HL-60 (cell line): Measurements from ENCODE around the gene TSGA10.
"Not testable (repeated sequence)": the region's sequence is repeated elsewhere in the genome, so short reads cannot be mapped to it uniquely, and the experiment has no call there.

ENCODE experiments used
- DNase-seq, 2 experiments: peaks; one replicate each; pipeline ENCODE4 v3.0.0-alpha.2; 2010 to 2020; ENCODE audit warnings: low read depth in 1 of 2, low spot score in 1 of 2
- H3K27ac ChIP-seq: fragments of 250-450 bp; sonication (Bioruptor Pico); replicated peaks from 2 replicates; pipeline ENCODE4 v1.5.1; 2020; ENCODE audit warnings: mild to moderate bottlenecking, moderate library complexity
- H3K27me3 ChIP-seq: fragments of 250-450 bp; sonication (Bioruptor Pico); 2 replicates; pipeline ENCODE4 v1.5.1; 2021; ENCODE audit warnings: mild to moderate bottlenecking, moderate library complexity; ENCODE audit not compliant: insufficient read depth, poor library complexity, severe bottlenecking
- H3K4me3 ChIP-seq: replicated peaks from 2 replicates; pipeline ENCODE4 v1.5.1; 2011; ENCODE audit warnings: mild to moderate bottlenecking, control low read depth, low read length; ENCODE audit not compliant: insufficient read depth
- CTCF ChIP-seq: IDR thresholded peaks from one replicate; pipeline ENCODE4 v1.5.1; 2011; ENCODE audit warnings: low read length, control low read depth, inconsistent platforms; ENCODE audit not compliant: insufficient read depth
- GABPA ChIP-seq: IDR thresholded peaks from 2 replicates; pipeline ENCODE4 v1.6.1; 2012; ENCODE audit warnings: low read depth
- POLR2AphosphoS5 ChIP-seq: IDR thresholded peaks from 2 replicates; pipeline ENCODE4 v1.6.1; 2012; ENCODE audit warnings: low read depth
- REST ChIP-seq: IDR thresholded peaks from 2 replicates; pipeline ENCODE4 v1.6.1; 2012; ENCODE audit warnings: low read depth; ENCODE audit not compliant: insufficient replicate concordance
- SPI1 ChIP-seq: IDR thresholded peaks from 2 replicates; pipeline ENCODE4 v1.6.1; 2012; ENCODE audit warnings: low read depth, mild to moderate bottlenecking, borderline replicate concordance

The TSGA10 gene

GRCh38 chr2:99198103-99198841 is 43.5 kb upstream of the TSGA10 start:
- DNase-seq, result no peak
- H3K27ac ChIP-seq, result no peak overlapping the region
- H3K4me3 ChIP-seq, result no peak overlapping the region
- TF ChIP-seq SPI1 (no peak), CTCF (no peak), REST (no peak), GABPA (no peak), POLR2AphosphoS5 (no peak)
- H3K27me3 ChIP-seq, result no peaks in the 10 kb centered on the region

GRCh38 chr2:99192364-99192763 is 37.6 kb upstream of the TSGA10 start:
- H3K4me3 ChIP-seq, H3K27ac ChIP-seq, H3K27me3 ChIP-seq, DNase-seq: not testable (repeated sequence)

- Histone ChIP-seq H3K27me3 (no peaks in the 10 kb centered on the region), H3K4me3 (no peak overlapping the region), H3K27ac (no peak overlapping the region)
- DNase-seq, result no peak
- TF ChIP-seq SPI1, result no peak
Observed at GRCh38 chr2:99190548-99190947, 35.8 kb upstream of the TSGA10 start.

- no peak overlapping the region for H3K27ac ChIP-seq
- H3K4me3 ChIP-seq, result no peak overlapping the region
- no peak for TF ChIP-seq CTCF
- TF ChIP-seq POLR2AphosphoS5, result no peak
- TF ChIP-seq SPI1, result no peak
- no peak for TF ChIP-seq GABPA
- no peak for TF ChIP-seq REST
- H3K27me3 ChIP-seq, result no peaks in the 10 kb centered on the region
- no peak for DNase-seq
Observed at GRCh38 chr2:99188357-99188756, 33.6 kb upstream of the TSGA10 start.

- H3K27me3 ChIP-seq, result no peaks in the 10 kb centered on the region
- no peak for DNase-seq
- H3K4me3 ChIP-seq, result no peak overlapping the region
- TF ChIP-seq GABPA (no peak), POLR2AphosphoS5 (no peak), CTCF (no peak), SPI1 (no peak), REST (no peak)
- no peak overlapping the region for H3K27ac ChIP-seq
Observed at GRCh38 chr2:99187011-99187410, 32.3 kb upstream of the TSGA10 start.
